ENCODE data around the gene LCA5L. TPM values are rescaled to one million over a fixed set of nuclear protein-coding genes. Genes with fewer than 3 reads are reported as not detected.

Gene LCA5L
- total and polyA plus RNA-seq, 2 of the 13 experiments (the other 11 are each of a cell fraction or from before 2014, with no cell fraction given) = 0.13 to 0.55 TPM

- TF ChIP-seq ZNF781 (CRISPR knock-in tag; IDR thresholded peaks at IDR 0.05; ENCODE audit: borderline replicate concordance, not compliant biosample characterization) = peak; percentile 30
- peak; percentile 26; the same call in 1 of the 2 replicates for TF ChIP-seq ZBTB26 (CRISPR knock-in tag; IDR thresholded peaks at IDR 0.05; ENCODE audit: borderline replicate concordance)
- no peak for TF ChIP-seq DPF2 (CRISPR knock-in tag; IDR thresholded peaks at IDR 0.05; ENCODE audit: borderline replicate concordance, low read depth)
- peak; percentile 100 for TF ChIP-seq HNRNPLL (IDR thresholded peaks at IDR 0.05; ENCODE audit: low read depth, low read length, poor library complexity, severe bottlenecking)
- TF ChIP-seq TEAD2 (CRISPR knock-in tag; IDR thresholded peaks at IDR 0.05) = no peak
- peak; percentile 55; the same call in 1 of the 2 replicates for TF ChIP-seq ARNT2 (CRISPR knock-in tag; IDR thresholded peaks at IDR 0.05; ENCODE audit: low read depth)
- no peak for TF ChIP-seq ZNF83 (CRISPR knock-in tag; IDR thresholded peaks at IDR 0.05; ENCODE audit: borderline replicate concordance)
- TF ChIP-seq ZNF430 (CRISPR knock-in tag; IDR thresholded peaks at IDR 0.05) = peak; percentile 53; the same call in 1 of the 2 replicates
- TF ChIP-seq PAWR (CRISPR knock-in tag; IDR thresholded peaks at IDR 0.05; ENCODE audit: borderline replicate concordance) = no peak
- TF ChIP-seq DNMT3B (CRISPR knock-in tag; conservative IDR thresholded peaks at IDR 0.05) = no peak
- TF ChIP-seq ZNF629 (CRISPR knock-in tag; conservative IDR thresholded peaks at IDR 0.05) = no peak
- TF ChIP-seq KLF16 (CRISPR knock-in tag; IDR thresholded peaks at IDR 0.05) = peak in 1 of 2 experiments; percentile 46; a peak in 1 of 4 replicates
- TF ChIP-seq ASH2L (IDR thresholded peaks at IDR 0.05; ENCODE audit: insufficient read length, low read depth, low read length) = peak; percentile 43
- 0 out of 2 replicates have a peak, but pooled peaks have one; percentile 36 for TF ChIP-seq ZSCAN5A (CRISPR knock-in tag; IDR thresholded peaks at IDR 0.05; ENCODE audit: borderline replicate concordance)
- TF ChIP-seq ZNF20 (CRISPR knock-in tag; IDR thresholded peaks at IDR 0.05) = peak; percentile 48; the same call in 1 of the 2 replicates
- peak in 1 of 2 experiments; percentile 50; a peak in 1 of 4 replicates for TF ChIP-seq NR2F1 (CRISPR knock-in tag; IDR thresholded peaks at IDR 0.05)
- TF ChIP-seq ZNF549 (CRISPR knock-in tag; IDR thresholded peaks at IDR 0.05) = no peak
- TF ChIP-seq, protein P1, sequence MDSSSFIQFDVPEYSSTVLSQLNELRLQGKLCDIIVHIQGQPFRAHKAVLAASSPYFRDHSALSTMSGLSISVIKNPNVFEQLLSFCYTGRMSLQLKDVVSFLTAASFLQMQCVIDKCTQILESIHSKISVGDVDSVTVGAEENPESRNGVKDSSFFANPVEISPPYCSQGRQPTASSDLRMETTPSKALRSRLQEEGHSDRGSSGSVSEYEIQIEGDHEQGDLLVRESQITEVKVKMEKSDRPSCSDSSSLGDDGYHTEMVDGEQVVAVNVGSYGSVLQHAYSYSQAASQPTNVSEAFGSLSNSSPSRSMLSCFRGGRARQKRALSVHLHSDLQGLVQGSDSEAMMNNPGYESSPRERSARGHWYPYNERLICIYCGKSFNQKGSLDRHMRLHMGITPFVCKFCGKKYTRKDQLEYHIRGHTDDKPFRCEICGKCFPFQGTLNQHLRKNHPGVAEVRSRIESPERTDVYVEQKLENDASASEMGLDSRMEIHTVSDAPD (CRISPR knock-in tag; IDR thresholded peaks at IDR 0.05) = 0 out of 2 replicates have a peak, but pooled peaks have one; percentile 56
- TF ChIP-seq TERF1 (CRISPR knock-in tag; IDR thresholded peaks at IDR 0.05) = no peak
- TF ChIP-seq, protein P2, sequence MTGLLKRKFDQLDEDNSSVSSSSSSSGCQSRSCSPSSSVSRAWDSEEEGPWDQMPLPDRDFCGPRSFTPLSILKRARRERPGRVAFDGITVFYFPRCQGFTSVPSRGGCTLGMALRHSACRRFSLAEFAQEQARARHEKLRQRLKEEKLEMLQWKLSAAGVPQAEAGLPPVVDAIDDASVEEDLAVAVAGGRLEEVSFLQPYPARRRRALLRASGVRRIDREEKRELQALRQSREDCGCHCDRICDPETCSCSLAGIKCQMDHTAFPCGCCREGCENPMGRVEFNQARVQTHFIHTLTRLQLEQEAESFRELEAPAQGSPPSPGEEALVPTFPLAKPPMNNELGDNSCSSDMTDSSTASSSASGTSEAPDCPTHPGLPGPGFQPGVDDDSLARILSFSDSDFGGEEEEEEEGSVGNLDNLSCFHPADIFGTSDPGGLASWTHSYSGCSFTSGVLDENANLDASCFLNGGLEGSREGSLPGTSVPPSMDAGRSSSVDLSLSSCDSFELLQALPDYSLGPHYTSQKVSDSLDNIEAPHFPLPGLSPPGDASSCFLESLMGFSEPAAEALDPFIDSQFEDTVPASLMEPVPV (CRISPR knock-in tag; IDR thresholded peaks at IDR 0.05) = no peak
Observed at GRCh38 chr21:39445321-39446269, at the start of gene LCA5L (continued).
